Measurements from ENCODE around the gene GNG4.
A peak's percentile ranks its signal among the peaks of the same experiment; 100 is the strongest.
"Not testable (repeated sequence)": the region's sequence is repeated elsewhere in the genome, so short reads cannot be mapped to it uniquely, and the experiment has no call there.

GNG4 gene

GRCh38 chr1:235646463-235646862 lies 3.1 kb downstream of the GNG4 start:
- Histone ChIP-seq H3K9ac (ENCODE audit: low read length) (no peak overlapping the region), H3K27me3 (ENCODE audit: control insufficient read depth, insufficient read depth, low read length) (peaks cover 10% of the 10 kb centered on the region), H3K36me3 (ENCODE audit: control insufficient read depth, insufficient read depth, low read length) (no peaks in the 10 kb centered on the region), H3K27ac (ENCODE audit: low read depth, low read length) (no peak overlapping the region), H3K4me3 (ENCODE audit: low read length) (no peak overlapping the region), H3K4me1 (ENCODE audit: control insufficient read depth, insufficient read depth, low read length) (no peaks in the 10 kb centered on the region)

GRCh38 chr1:235644693-235645305 lies 4.8 kb downstream of the GNG4 start:
- Histone ChIP-seq H3K27ac (ENCODE audit: low read depth, low read length) (no peak overlapping the region), H3K9ac (ENCODE audit: low read length) (no peak overlapping the region), H3K36me3 (ENCODE audit: control insufficient read depth, insufficient read depth, low read length) (no peaks in the 10 kb centered on the region), H3K4me3 (ENCODE audit: low read length) (no peak overlapping the region), H3K27me3 (ENCODE audit: control insufficient read depth, insufficient read depth, low read length) (peaks cover 4% of the 10 kb centered on the region), H3K4me1 (ENCODE audit: control insufficient read depth, insufficient read depth, low read length) (no peaks in the 10 kb centered on the region)

GRCh38 chr1:235643837-235644692 lies 5.5 kb downstream of the GNG4 start:
- Histone ChIP-seq H3K9ac (ENCODE audit: low read length) (no peak overlapping the region), H3K27ac (ENCODE audit: low read depth, low read length) (no peak overlapping the region), H3K36me3 (ENCODE audit: control insufficient read depth, insufficient read depth, low read length) (no peaks in the 10 kb centered on the region), H3K4me1 (ENCODE audit: control insufficient read depth, insufficient read depth, low read length) (no peaks in the 10 kb centered on the region), H3K4me3 (ENCODE audit: low read length) (no peak overlapping the region), H3K27me3 (ENCODE audit: control insufficient read depth, insufficient read depth, low read length) (peaks cover 4% of the 10 kb centered on the region)

GRCh38 chr1:235642943-235643371 lies 6.6 kb downstream of the GNG4 start:
- H3K4me3 ChIP-seq (ENCODE audit: low read length), result no peak overlapping the region
- H3K27me3 ChIP-seq (ENCODE audit: control insufficient read depth, insufficient read depth, low read length), result peaks cover under 1% of the 10 kb centered on the region
- no peaks in the 10 kb centered on the region for H3K4me1 ChIP-seq (ENCODE audit: control insufficient read depth, insufficient read depth, low read length)
- no peaks in the 10 kb centered on the region for H3K36me3 ChIP-seq (ENCODE audit: control insufficient read depth, insufficient read depth, low read length)
- no peak overlapping the region for H3K9ac ChIP-seq (ENCODE audit: low read length)
- no peak overlapping the region for H3K27ac ChIP-seq (ENCODE audit: low read depth, low read length)

- Histone ChIP-seq H3K36me3 (ENCODE audit: control insufficient read depth, insufficient read depth, low read length) (no peaks in the 10 kb centered on the region), H3K9ac (ENCODE audit: low read length) (no peak overlapping the region), H3K27ac (ENCODE audit: low read depth, low read length) (no peak overlapping the region), H3K27me3 (ENCODE audit: control insufficient read depth, insufficient read depth, low read length) (no peaks in the 10 kb centered on the region), H3K4me1 (ENCODE audit: control insufficient read depth, insufficient read depth, low read length) (no peaks in the 10 kb centered on the region), H3K4me3 (ENCODE audit: low read length) (no peak overlapping the region)
Measured at GRCh38 chr1:235642011-235642942, 7.3 kb downstream of the GNG4 start.

- H3K9ac ChIP-seq (ENCODE audit: low read length), result no peak overlapping the region
- no peaks in the 10 kb centered on the region for H3K4me1 ChIP-seq (ENCODE audit: control insufficient read depth, insufficient read depth, low read length)
- no peaks in the 10 kb centered on the region for H3K36me3 ChIP-seq (ENCODE audit: control insufficient read depth, insufficient read depth, low read length)
- H3K27ac ChIP-seq (ENCODE audit: low read depth, low read length), result no peak overlapping the region
- no peaks in the 10 kb centered on the region for H3K27me3 ChIP-seq (ENCODE audit: control insufficient read depth, insufficient read depth, low read length)
- no peak overlapping the region for H3K4me3 ChIP-seq (ENCODE audit: low read length)
Measured at GRCh38 chr1:235640580-235640979, 9.0 kb downstream of the GNG4 start.

GRCh38 chr1:235639226-235640205 lies 10.1 kb downstream of the GNG4 start:
- H3K36me3 ChIP-seq (ENCODE audit: control insufficient read depth, insufficient read depth, low read length), result no peaks in the 10 kb centered on the region
- H3K4me1 ChIP-seq (ENCODE audit: control insufficient read depth, insufficient read depth, low read length), result no peaks in the 10 kb centered on the region
- H3K27me3 ChIP-seq (ENCODE audit: control insufficient read depth, insufficient read depth, low read length), result no peaks in the 10 kb centered on the region
- no peak overlapping the region for H3K4me3 ChIP-seq (ENCODE audit: low read length)
- H3K27ac ChIP-seq (ENCODE audit: low read depth, low read length), result no peak overlapping the region
- no peak overlapping the region for H3K9ac ChIP-seq (ENCODE audit: low read length)

DNA sequence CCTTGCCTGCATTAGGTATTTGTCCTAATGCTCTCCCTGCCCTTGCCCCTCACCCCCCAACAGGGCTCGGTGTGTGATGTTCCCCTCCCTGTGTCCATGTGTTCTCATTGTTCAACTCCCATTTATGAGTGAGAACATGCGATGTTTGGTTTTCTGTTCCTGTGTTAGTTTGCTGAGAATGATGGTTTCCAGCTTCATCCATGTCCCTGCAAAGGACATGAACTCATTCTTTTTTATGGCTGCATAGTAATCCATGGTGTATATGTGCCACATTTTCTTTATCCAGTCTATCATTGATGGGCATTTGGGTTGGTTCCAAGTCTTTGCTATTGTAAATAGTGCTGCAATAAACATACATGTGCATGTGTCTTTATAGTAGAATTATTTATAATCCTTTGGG lies 11.0 kb downstream of the GNG4 start:
- not testable (repeated sequence) for H3K27me3 ChIP-seq (ENCODE audit: control insufficient read depth, insufficient read depth, low read length); H3K4me1 ChIP-seq (ENCODE audit: control insufficient read depth, insufficient read depth, low read length); H3K4me3 ChIP-seq (ENCODE audit: low read length); H3K9ac ChIP-seq (ENCODE audit: low read length); H3K36me3 ChIP-seq (ENCODE audit: control insufficient read depth, insufficient read depth, low read length); H3K27ac ChIP-seq (ENCODE audit: low read depth, low read length)

GRCh38 chr1:235637756-235638534 lies 11.6 kb downstream of the GNG4 start:
- Histone ChIP-seq H3K27me3 (ENCODE audit: control insufficient read depth, insufficient read depth, low read length) (no peaks in the 10 kb centered on the region), H3K27ac (ENCODE audit: low read depth, low read length) (no peak overlapping the region), H3K4me3 (ENCODE audit: low read length) (no peak overlapping the region), H3K4me1 (ENCODE audit: control insufficient read depth, insufficient read depth, low read length) (no peaks in the 10 kb centered on the region), H3K36me3 (ENCODE audit: control insufficient read depth, insufficient read depth, low read length) (no peaks in the 10 kb centered on the region), H3K9ac (ENCODE audit: low read length) (no peak overlapping the region)

DNA sequence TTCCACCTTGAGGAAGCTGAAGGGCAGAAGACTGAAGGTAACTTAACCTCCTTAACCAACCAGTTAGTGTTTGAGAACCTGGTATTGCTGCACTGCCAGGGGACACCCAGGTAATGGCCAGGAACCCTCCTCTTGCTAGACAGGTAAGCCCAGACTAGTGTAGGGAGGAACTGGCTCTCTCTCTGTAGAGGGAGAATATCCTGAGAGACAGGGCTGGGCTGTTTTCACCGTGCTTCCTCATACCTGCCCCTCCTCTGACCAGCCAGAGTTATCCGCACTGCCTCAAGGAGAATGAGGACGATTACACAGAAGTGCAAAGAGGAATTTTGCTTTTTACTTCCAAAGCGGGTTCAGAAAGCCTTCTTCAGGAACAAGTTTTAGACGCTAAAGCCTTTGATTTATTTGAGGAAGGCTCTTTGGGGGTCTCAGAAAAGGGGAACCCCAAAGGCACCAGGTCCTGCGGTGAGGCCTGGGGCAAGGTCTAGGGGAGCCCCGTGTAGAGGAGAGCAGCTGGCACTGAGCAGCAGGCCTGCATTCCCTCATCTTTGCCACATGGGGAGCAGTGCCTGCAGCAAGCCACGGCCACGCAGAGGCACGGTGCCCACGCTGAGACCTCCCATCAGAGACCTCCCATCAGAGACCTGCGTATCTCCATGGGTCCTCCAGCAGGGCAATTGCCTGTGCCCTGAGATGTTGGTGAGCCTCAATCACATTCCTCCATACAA lies 13.5 kb downstream of the GNG4 start:
- Histone ChIP-seq H3K9ac (ENCODE audit: low read length) (no peak overlapping the region), H3K36me3 (ENCODE audit: control insufficient read depth, insufficient read depth, low read length) (no peaks in the 10 kb centered on the region), H3K27me3 (ENCODE audit: control insufficient read depth, insufficient read depth, low read length) (no peaks in the 10 kb centered on the region), H3K4me1 (ENCODE audit: control insufficient read depth, insufficient read depth, low read length) (no peaks in the 10 kb centered on the region), H3K27ac (ENCODE audit: low read depth, low read length) (no peak overlapping the region), H3K4me3 (ENCODE audit: low read length) (peak overlapping the region; percentile 13)

Data from rectal smooth muscle tissue (tissue), 1 donor.